K562 (cell line): ENCODE data around the gene PTGR1. TPM values are rescaled to one million over a fixed set of nuclear protein-coding genes. Genes with fewer than 3 reads are reported as not detected.

ENCODE experiments used
- ASH1L ChIP-seq: fragments of 450-650 bp; IDR thresholded peaks from 2 replicates; pipeline ENCODE4 v1.6.1; 2018; ENCODE audit warnings: borderline replicate concordance, mild to moderate bottlenecking, low read depth; ENCODE audit not compliant: partially characterized antibody
- ATF7 ChIP-seq: fragments of 450-650 bp; IDR thresholded peaks from 2 replicates; pipeline ENCODE4 v1.7.1; 2014; ENCODE audit warnings: mild to moderate bottlenecking, moderate library complexity
- BHLHE40 ChIP-seq: IDR thresholded peaks from 2 replicates; pipeline ENCODE4 v1.6.1; 2011; ENCODE audit warnings: low read length, improper control_type of control experiment
- BMI1 ChIP-seq: fragments of 150-350 bp; IDR thresholded peaks from 2 replicates; pipeline ENCODE4 v1.6.1; 2014; ENCODE audit warnings: low read length
- BRD4 ChIP-seq: fragments of 200-600 bp; sonication (generic); IDR thresholded peaks from 2 replicates; pipeline ENCODE4 v1.6.1; 2017; ENCODE audit warnings: inconsistent platforms
- CBFB ChIP-seq: sonication (generic); formaldehyde crosslinking; IDR thresholded peaks from 2 replicates; pipeline ENCODE4 v1.4.0; 2020; ENCODE audit warnings: mild to moderate bottlenecking, missing genetic modification reagents
- CTBP1 ChIP-seq: fragments of 450-650 bp; IDR thresholded peaks from 2 replicates; pipeline ENCODE4 v1.6.1; 2016; ENCODE audit warnings: borderline replicate concordance
- EHMT2 ChIP-seq: fragments of 450-650 bp; IDR thresholded peaks from 2 replicates; pipeline ENCODE4 v1.6.1; 2018; ENCODE audit warnings: antibody characterized with exemption
- HNRNPL ChIP-seq: fragments of 200-400 bp; formaldehyde crosslinking; IDR thresholded peaks from 2 replicates; pipeline ENCODE4 v1.6.1; 2017; ENCODE audit warnings: low read depth, mild to moderate bottlenecking, low read length
- HNRNPLL ChIP-seq: fragments of 200-400 bp; formaldehyde crosslinking; IDR thresholded peaks from 2 replicates; pipeline ENCODE4 v1.6.1; 2017; ENCODE audit warnings: low read length, low read depth, mild to moderate bottlenecking; ENCODE audit not compliant: poor library complexity, severe bottlenecking
- MEF2A ChIP-seq: IDR thresholded peaks from 2 replicates; pipeline ENCODE4 v1.6.1; 2011; ENCODE audit warnings: low read depth, mild to moderate bottlenecking, low read length, moderate library complexity; ENCODE audit not compliant: control insufficient read depth
- PCBP1 ChIP-seq: fragments of 200-400 bp; formaldehyde crosslinking; IDR thresholded peaks from 2 replicates; pipeline ENCODE4 v1.6.1; 2018; ENCODE audit warnings: mild to moderate bottlenecking, low read depth, low read length; ENCODE audit not compliant: poor library complexity, severe bottlenecking
- SP2 ChIP-seq: IDR thresholded peaks from 2 replicates; pipeline ENCODE4 v1.6.1; 2011; ENCODE audit warnings: mild to moderate bottlenecking, low read depth, low read length, moderate library complexity; ENCODE audit not compliant: poor library complexity, severe bottlenecking; ENCODE audit errors: extremely low read depth
- SRSF3 ChIP-seq: fragments of 200-400 bp; formaldehyde crosslinking; IDR thresholded peaks from 2 replicates; pipeline ENCODE4 v1.6.1; 2016; ENCODE audit warnings: mild to moderate bottlenecking, low read length, moderate library complexity; ENCODE audit not compliant: insufficient read depth
- polyA plus RNA-seq, 8 experiments: library from polyadenylated mRNA; depleted of rRNA in 4 of 8; stranded (reverse) in 5 of 8; unstranded in 3 of 8; fragments of >200 nt; fragmentation: Nextera tagmentation in 2 of 8; fragmentation: Illumina TruSeq in 1 of 8; extraction: Ambion mirVana in 2 of 8; extraction: Trizol in 1 of 8; gene quantifications; 2 replicates each; pipeline versions ENCODE4 v1.2.1 to v1.2.3, GENCODE V29; 2011 to 2014; ENCODE audit warnings: inconsistent platforms in 1 of 8, missing spikeins in 1 of 8
- total RNA-seq, 7 experiments: library from RNA; depleted of rRNA in 6 of 7; stranded (reverse); fragments of >200 nt in 6 of 7; fragmentation: Illumina TruSeq in 2 of 7; extraction: Trizol in 2 of 7; gene quantifications; 2 replicates each; pipeline versions ENCODE4 v1.2.1 to v1.2.3, GENCODE V29; 2011 to 2021; ENCODE audit warnings: low replicate concordance in 1 of 7
- TF ChIP-seq, protein P1 (sequence below): sonication (generic); formaldehyde crosslinking; IDR thresholded peaks from 2 replicates; pipeline ENCODE4 v1.8.0; 2022; ENCODE audit warnings: missing genetic modification reagents, mild to moderate bottlenecking, moderate library complexity, borderline replicate concordance
- TF ChIP-seq, protein P2 (sequence below): fragments of 450-650 bp; IDR thresholded peaks from 2 replicates; pipeline ENCODE4 v1.6.1; 2018; ENCODE audit not compliant: partially characterized antibody

The PTGR1 gene
- total and polyA plus RNA-seq, 9 of the 15 experiments (the other 6 are each of a cell fraction or from before 2014, with no cell fraction given), result 0.22 TPM; not detected in 8

DNA sequence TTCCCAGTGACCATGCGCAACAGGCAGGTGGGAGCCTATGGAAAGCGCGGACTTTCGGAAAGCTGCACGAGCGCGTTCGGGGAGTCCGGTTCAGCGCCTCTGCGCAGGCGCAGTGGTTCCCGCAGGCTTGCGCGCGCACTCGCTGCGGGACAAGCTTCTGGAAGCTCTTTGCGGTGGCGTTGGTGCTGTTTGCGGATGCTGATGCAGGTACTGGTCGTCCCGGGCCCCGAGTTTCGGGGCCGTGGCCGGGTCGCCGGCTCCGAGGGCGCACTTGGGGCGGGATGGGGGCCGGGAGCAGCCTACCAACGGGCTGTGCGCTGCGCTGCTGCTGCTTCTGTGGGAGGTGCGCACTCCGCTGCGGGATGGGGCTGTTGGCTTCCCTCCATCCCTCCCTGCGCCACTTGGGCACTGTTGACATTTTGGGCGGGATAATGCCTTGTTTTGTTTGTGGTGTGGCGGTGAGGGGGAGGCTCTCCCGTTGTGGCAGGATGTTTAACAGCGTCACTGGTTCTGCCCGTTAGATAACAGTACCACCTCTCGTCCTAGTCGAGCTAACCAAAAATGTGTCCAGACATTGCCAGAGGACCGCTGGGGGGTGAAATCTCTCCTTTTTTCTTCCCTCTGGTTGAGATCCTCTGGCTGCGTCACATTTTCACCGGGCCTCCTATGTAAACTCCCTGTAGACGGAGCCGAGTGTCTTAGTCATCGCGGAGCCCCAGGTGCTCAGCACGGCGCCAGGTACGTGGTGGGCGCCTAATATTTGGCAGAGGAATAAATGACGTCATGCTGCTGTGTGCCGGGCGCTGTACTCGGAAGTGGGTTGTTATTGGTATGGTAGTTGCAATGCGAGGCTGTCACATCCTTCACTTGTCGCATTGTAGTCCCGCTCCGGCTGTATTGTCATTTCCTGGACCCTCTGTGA, 74.1 kb downstream of the PTGR1 start, which contains the start of gene ZNF483 (continued):
- TF ChIP-seq ATF7 (peak; percentile 76), CBFB (CRISPR knock-in tag) (no peak), HNRNPL (no peak), BRD4 (no peak), HNRNPLL (peak; percentile 33), MEF2A (no peak), PCBP1 (peak; percentile 36), EHMT2 (no peak), CTBP1 (peak; percentile 73), ASH1L (no peak), BHLHE40 (no peak), SRSF3 (no peak), SP2 (no peak), BMI1 (no peak)
- TF ChIP-seq, protein P1, sequence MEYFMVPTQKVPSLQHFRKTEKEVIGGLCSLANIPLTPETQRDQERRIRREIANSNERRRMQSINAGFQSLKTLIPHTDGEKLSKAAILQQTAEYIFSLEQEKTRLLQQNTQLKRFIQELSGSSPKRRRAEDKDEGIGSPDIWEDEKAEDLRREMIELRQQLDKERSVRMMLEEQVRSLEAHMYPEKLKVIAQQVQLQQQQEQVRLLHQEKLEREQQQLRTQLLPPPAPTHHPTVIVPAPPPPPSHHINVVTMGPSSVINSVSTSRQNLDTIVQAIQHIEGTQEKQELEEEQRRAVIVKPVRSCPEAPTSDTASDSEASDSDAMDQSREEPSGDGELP (CRISPR knock-in tag), result peak; percentile 27; the same call in 1 of the 2 replicates
- TF ChIP-seq, protein P2, sequence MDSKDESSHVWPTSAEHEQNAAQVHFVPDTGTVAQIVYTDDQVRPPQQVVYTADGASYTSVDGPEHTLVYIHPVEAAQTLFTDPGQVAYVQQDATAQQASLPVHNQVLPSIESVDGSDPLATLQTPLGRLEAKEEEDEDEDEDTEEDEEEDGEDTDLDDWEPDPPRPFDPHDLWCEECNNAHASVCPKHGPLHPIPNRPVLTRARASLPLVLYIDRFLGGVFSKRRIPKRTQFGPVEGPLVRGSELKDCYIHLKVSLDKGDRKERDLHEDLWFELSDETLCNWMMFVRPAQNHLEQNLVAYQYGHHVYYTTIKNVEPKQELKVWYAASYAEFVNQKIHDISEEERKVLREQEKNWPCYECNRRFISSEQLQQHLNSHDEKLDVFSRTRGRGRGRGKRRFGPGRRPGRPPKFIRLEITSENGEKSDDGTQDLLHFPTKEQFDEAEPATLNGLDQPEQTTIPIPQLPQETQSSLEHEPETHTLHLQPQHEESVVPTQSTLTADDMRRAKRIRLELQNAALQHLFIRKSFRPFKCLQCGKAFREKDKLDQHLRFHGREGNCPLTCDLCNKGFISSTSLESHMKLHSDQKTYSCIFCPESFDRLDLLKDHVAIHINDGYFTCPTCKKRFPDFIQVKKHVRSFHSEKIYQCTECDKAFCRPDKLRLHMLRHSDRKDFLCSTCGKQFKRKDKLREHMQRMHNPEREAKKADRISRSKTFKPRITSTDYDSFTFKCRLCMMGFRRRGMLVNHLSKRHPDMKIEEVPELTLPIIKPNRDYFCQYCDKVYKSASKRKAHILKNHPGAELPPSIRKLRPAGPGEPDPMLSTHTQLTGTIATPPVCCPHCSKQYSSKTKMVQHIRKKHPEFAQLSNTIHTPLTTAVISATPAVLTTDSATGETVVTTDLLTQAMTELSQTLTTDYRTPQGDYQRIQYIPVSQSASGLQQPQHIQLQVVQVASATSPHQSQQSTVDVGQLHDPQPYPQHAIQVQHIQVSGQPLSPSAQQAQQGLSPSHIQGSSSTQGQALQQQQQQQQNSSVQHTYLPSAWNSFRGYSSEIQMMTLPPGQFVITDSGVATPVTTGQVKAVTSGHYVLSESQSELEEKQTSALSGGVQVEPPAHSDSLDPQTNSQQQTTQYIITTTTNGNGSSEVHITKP, result peak; percentile 15
